T-helper 2 cell treated with Interferon-gamma antibody and Interleukin-4, amounts not matched to agents 5 μg/mL and 100 μg/mL, for 36 hours (primary cell): ENCODE measurements around the gene CLINT1.
"Not testable (repeated sequence)": the region's sequence is repeated elsewhere in the genome, so short reads cannot be mapped to it uniquely, and the experiment has no call there.

Experiments used
- DNase-seq: peaks from one replicate; pipeline ENCODE4 v3.0.0; 2021; ENCODE audit warnings: low spot score
- H3K27ac Mint-ChIP-seq: one replicate; pipeline ENCODE4 v1.8.0; 2021; ENCODE audit warnings: mild to moderate bottlenecking, mixed read lengths
- H3K27me3 Mint-ChIP-seq: one replicate; pipeline ENCODE4 v1.8.0; 2021; ENCODE audit warnings: low read depth, mixed read lengths
- H3K36me3 Mint-ChIP-seq: one replicate; pipeline ENCODE4 v1.8.0; 2021; ENCODE audit warnings: low read depth, mixed read lengths
- H3K4me1 Mint-ChIP-seq: one replicate; pipeline ENCODE4 v1.8.0; 2021; ENCODE audit warnings: low read depth, mixed read lengths
- H3K4me3 Mint-ChIP-seq: one replicate; pipeline ENCODE4 v1.8.0; 2022; ENCODE audit warnings: mild to moderate bottlenecking, moderate library complexity, mixed read lengths
- H3K9me3 Mint-ChIP-seq: one replicate; pipeline ENCODE4 v1.8.0; 2021; ENCODE audit warnings: mixed read lengths

CLINT1 gene

GRCh38 chr5:157853365-157853764 lies 5.6 kb downstream of the CLINT1 start:
- H3K9me3 Mint-ChIP-seq, H3K27me3 Mint-ChIP-seq: not testable (repeated sequence)

GRCh38 chr5:157845914-157846598 lies 12.9 kb downstream of the CLINT1 start:
- H3K9me3 Mint-ChIP-seq = no peaks in the 10 kb centered on the region
- peaks cover 23% of the 10 kb centered on the region for H3K36me3 Mint-ChIP-seq
- H3K4me3 Mint-ChIP-seq = no peak overlapping the region
- H3K27me3 Mint-ChIP-seq = no peaks in the 10 kb centered on the region
- no peak overlapping the region for H3K27ac Mint-ChIP-seq
- H3K4me1 Mint-ChIP-seq = peaks cover 10% of the 10 kb centered on the region
- no peak for DNase-seq

More at GRCh38 chr5:157853365-157853764, 5.6 kb downstream of the CLINT1 start:
- Mint-ChIP-seq H3K36me3 (peaks cover 29% of the 10 kb centered on the region), H3K27ac (peak overlapping the region; percentile 66), H3K4me3 (peak overlapping the region; percentile 58), H3K4me1 (peaks cover 49% of the 10 kb centered on the region)
- DNase-seq = not testable (repeated sequence)

DNA sequence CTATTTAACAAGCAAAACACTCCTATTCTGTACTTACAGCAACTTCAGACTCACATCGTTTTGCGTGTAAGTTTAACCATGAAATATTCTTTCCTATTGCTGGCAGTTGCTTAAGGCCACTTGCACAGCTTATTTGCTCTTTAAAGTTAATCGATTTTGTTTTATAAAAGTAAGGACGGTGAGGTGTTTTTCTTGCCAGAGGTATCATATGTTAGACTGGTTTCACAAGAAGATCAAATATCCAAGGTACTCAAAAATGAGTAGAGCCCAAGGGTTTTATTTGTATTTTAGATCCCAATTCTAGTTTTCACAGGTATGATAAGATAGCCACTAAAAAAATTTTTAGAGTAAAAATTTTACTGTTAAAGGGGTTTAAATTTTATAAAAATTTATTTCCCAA lies 16.2 kb downstream of the CLINT1 start:
- H3K36me3 Mint-ChIP-seq = peaks cover 20% of the 10 kb centered on the region
- no peaks in the 10 kb centered on the region for H3K9me3 Mint-ChIP-seq
- no peak for DNase-seq
- H3K27ac Mint-ChIP-seq = no peak overlapping the region
- peaks cover 10% of the 10 kb centered on the region for H3K4me1 Mint-ChIP-seq
- no peaks in the 10 kb centered on the region for H3K27me3 Mint-ChIP-seq
- H3K4me3 Mint-ChIP-seq = no peak overlapping the region

GRCh38 chr5:157842185-157842584 lies 16.8 kb downstream of the CLINT1 start:
- H3K27ac Mint-ChIP-seq = no peak overlapping the region
- peaks cover 10% of the 10 kb centered on the region for H3K4me1 Mint-ChIP-seq
- no peak overlapping the region for H3K4me3 Mint-ChIP-seq
- no peaks in the 10 kb centered on the region for H3K9me3 Mint-ChIP-seq
- no peak for DNase-seq
- no peaks in the 10 kb centered on the region for H3K27me3 Mint-ChIP-seq
- peaks cover 15% of the 10 kb centered on the region for H3K36me3 Mint-ChIP-seq

DNA sequence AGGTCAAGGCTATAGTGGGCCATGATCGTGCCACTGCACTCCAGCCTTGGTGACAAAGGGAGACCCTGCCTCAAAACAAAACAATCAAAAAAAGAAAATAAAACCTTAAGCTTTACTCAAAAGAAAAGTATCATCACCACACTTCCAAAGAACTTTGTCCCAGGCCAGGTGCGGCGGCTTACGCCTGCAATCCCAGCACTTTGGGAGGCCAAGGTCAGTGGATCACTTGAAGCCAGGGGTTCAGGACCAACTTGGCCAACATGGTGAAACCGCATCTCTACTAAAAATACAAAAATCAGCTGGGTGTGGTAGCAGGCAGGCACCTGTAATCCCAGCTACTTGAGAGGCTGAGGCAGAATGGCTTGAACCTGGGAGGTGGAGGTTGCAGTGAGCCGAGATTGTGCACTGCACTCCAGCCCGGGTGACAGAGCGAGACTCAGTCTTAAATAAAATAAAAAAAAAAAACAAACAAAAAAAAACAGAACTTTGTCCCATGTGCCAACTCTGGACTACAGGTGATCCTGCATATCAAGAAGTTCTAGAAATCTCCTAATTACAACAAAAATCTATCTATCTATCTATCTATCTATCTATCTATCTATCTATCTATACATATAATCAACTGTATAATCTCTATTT lies 19.7 kb downstream of the CLINT1 start:
- Mint-ChIP-seq H3K4me3 (no peak overlapping the region), H3K36me3 (peaks cover 10% of the 10 kb centered on the region), H3K27me3 (no peaks in the 10 kb centered on the region), H3K9me3 (no peaks in the 10 kb centered on the region), H3K27ac (no peak overlapping the region), H3K4me1 (peaks cover 20% of the 10 kb centered on the region)
- DNase-seq = no peak

- no peak overlapping the region for H3K4me3 Mint-ChIP-seq
- H3K27ac Mint-ChIP-seq = peak overlapping the region; percentile 60
- H3K36me3 Mint-ChIP-seq = peaks cover 8% of the 10 kb centered on the region
- H3K9me3 Mint-ChIP-seq = no peaks in the 10 kb centered on the region
- no peak for DNase-seq
- no peaks in the 10 kb centered on the region for H3K27me3 Mint-ChIP-seq
- H3K4me1 Mint-ChIP-seq = peaks cover 15% of the 10 kb centered on the region
Measured at GRCh38 chr5:157836121-157836753, 22.7 kb downstream of the CLINT1 start.

GRCh38 chr5:157835041-157835440 lies 23.9 kb downstream of the CLINT1 start:
- peaks cover 15% of the 10 kb centered on the region for H3K4me1 Mint-ChIP-seq
- H3K4me3 Mint-ChIP-seq = no peak overlapping the region
- no peak overlapping the region for H3K27ac Mint-ChIP-seq
- H3K27me3 Mint-ChIP-seq = no peaks in the 10 kb centered on the region
- no peaks in the 10 kb centered on the region for H3K9me3 Mint-ChIP-seq
- peaks cover 5% of the 10 kb centered on the region for H3K36me3 Mint-ChIP-seq
- DNase-seq = no peak

DNA sequence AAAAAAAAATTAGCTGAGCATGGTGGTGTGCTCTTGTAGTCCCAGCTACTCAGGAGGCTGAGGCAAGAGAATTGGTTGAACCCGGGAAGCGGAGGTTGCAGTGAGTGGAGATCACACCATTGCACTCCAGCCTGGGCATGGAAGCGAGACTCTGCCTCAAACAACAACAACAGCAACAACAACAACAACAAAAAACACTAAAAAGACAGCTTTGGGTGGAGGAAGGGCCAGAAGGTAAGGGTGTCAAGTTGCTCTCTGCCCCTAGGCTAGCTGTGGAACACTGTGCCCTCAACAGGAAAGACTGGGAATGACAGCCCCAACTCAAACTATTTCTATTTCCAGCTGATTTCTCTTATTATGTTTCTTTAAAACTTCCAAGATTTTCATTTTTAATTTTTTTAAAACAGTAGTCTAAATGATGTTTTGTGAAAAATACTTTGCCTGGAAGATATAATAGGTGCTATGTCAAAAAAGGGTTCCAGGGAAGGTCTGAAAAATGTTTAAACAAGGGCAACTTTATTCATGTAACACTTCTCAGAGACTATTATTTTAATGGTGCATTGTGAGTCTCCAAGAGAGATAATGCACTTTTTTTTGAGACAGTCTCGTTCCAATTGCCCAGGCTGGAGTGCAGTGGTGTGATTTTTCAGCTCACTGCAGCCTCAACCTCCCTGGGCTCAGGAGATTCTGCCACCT lies 29.9 kb downstream of the CLINT1 start:
- Mint-ChIP-seq H3K27ac (no peak overlapping the region), H3K4me3 (no peak overlapping the region), H3K27me3 (no peaks in the 10 kb centered on the region), H3K4me1 (peaks cover 17% of the 10 kb centered on the region), H3K9me3 (no peaks in the 10 kb centered on the region), H3K36me3 (peaks cover 2% of the 10 kb centered on the region)
- DNase-seq = no peak

GRCh38 chr5:157828105-157828943 lies 30.6 kb downstream of the CLINT1 start:
- H3K4me3 Mint-ChIP-seq = no peak overlapping the region
- DNase-seq = no peak
- no peak overlapping the region for H3K27ac Mint-ChIP-seq
- peaks cover 2% of the 10 kb centered on the region for H3K36me3 Mint-ChIP-seq
- no peaks in the 10 kb centered on the region for H3K27me3 Mint-ChIP-seq
- peaks cover 17% of the 10 kb centered on the region for H3K4me1 Mint-ChIP-seq
- no peaks in the 10 kb centered on the region for H3K9me3 Mint-ChIP-seq

GRCh38 chr5:157827423-157827822 lies 31.5 kb downstream of the CLINT1 start:
- peaks cover 15% of the 10 kb centered on the region for H3K4me1 Mint-ChIP-seq
- DNase-seq = no peak

GRCh38 chr5:157823655-157824054 lies 35.3 kb downstream of the CLINT1 start:
- H3K27me3 Mint-ChIP-seq = no peaks in the 10 kb centered on the region
- H3K36me3 Mint-ChIP-seq = peaks cover 12% of the 10 kb centered on the region
- no peak overlapping the region for H3K27ac Mint-ChIP-seq
- peaks cover 26% of the 10 kb centered on the region for H3K4me1 Mint-ChIP-seq
- DNase-seq = no peak
- H3K4me3 Mint-ChIP-seq = no peak overlapping the region
- H3K9me3 Mint-ChIP-seq = peaks cover 4% of the 10 kb centered on the region

More at GRCh38 chr5:157827423-157827822, 31.5 kb downstream of the CLINT1 start:
- Mint-ChIP-seq H3K36me3 (peaks cover 4% of the 10 kb centered on the region), H3K27me3 (no peaks in the 10 kb centered on the region), H3K4me3 (no peak overlapping the region), H3K27ac (no peak overlapping the region), H3K9me3 (peaks cover 1% of the 10 kb centered on the region)

DNA sequence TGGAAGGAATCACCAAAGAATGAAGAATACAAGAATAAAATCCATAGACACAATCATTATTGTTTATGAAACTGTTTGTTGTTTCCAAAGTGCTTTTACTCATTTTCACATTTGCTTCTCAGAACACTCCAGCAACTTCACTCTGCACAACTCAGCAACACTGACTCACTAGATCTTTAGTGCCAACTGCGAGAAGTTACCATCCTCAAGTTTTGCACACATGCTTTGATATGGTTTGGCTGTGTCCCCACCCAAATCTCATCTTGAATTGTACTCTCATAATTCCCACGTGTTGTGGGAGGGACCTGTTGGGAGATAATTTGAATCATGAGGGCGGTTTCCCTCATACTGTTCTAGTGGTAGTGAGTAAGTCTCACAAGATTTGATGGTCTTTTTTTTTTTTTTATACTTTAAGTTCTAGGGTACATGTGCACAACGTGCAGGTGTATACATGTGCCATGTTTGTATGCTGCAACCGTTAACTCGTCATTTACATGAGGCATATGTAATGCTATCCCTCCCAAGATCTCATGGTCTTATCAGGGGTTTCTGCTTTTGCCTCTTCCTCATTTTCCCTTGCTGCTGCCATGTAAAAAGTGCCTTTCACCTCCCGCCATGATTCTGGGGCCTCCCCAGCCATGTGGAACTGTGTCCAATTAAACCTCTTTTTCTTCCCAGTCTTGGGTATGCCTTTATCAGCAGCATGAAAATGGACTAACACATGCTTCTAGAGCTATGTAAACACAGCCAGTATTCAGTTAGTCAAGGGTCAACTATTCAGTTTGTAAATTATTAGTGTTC lies 36.9 kb downstream of the CLINT1 start:
- Mint-ChIP-seq H3K4me3 (no peak overlapping the region), H3K4me1 (peaks cover 22% of the 10 kb centered on the region), H3K36me3 (peaks cover 15% of the 10 kb centered on the region), H3K27ac (peak overlapping the region; percentile 18), H3K27me3 (no peaks in the 10 kb centered on the region), H3K9me3 (peaks cover 4% of the 10 kb centered on the region)
- peak; percentile 10 for DNase-seq

GRCh38 chr5:157821405-157821804 lies 37.5 kb downstream of the CLINT1 start:
- H3K36me3 Mint-ChIP-seq = peaks cover 18% of the 10 kb centered on the region
- no peak for DNase-seq
- H3K9me3 Mint-ChIP-seq = peaks cover 4% of the 10 kb centered on the region
- H3K4me3 Mint-ChIP-seq = no peak overlapping the region
- no peaks in the 10 kb centered on the region for H3K27me3 Mint-ChIP-seq
- no peak overlapping the region for H3K27ac Mint-ChIP-seq
- H3K4me1 Mint-ChIP-seq = peaks cover 22% of the 10 kb centered on the region
